NCI-H526 treated with DMSO at 0.1 percent for 48 hours (cell line): ENCODE results near the gene GPR108.
"Not testable (repeated sequence)": the region's sequence is repeated elsewhere in the genome, so short reads cannot be mapped to it uniquely, and the experiment has no call there.

Experiments used
- DNase-seq: peaks from one replicate; lab custom pipeline; 2025; lab: John Stamatoyannopoulos, UW

GPR108 gene

DNA sequence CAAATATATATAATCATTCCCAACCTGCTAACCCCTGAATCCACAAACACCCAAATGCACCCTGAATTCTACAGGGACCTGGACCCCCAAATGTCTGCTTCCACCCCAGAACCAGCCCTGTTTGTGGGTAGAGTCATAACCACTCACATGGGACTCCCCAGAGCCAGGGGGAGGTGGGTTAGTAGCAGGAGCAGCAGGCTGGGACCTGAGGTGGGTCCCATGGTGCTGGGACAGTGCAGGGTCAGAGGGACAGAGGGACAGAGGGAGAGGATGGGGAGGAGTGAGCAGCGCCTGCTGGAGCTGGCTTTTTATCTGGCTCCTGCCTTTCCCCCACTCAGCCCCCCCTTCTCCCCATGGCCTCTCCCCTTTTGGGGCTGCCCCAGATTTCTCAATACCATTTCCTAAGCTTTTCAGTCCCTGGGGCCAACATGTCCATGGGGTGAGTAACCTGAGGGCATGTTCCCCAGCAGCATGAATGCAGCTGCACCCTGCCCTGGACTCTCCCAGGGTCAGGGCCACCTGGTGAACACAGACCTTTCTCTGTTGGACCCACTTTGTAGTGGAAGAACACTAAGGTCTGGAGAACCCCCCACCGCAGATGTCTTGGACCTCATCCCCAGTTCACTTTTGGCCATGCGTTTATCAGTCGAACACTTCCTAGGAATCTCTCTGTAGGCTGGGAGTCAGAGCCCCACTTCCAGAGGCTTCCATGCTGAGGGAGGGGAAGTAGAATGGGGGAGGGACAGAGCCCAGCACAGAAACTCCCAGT lies 16.8 kb downstream of the GPR108 start, which contains the start of gene C3:
TSS of gene C3 (minus strand) at position 282 of the 769 bp plus-strand sequence. CDS start at position 221, 61 bp downstream.
- DNase-seq = no peak

DNA sequence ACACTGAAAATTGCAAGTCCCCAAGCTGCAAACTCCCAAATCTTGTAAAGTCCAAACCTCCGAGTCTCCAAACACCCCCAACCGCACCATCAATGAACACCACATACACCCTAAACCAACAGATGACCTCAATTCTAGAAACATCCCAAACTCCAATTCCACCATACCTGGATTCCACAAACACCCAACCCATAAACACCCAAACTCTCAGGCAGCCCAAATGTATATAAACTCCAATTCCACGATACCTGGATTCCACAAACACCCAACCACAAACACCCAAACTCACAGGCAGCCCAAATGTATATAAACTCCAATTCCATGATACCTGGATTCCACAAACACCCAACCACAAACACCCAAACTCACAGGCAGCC lies 17.4 kb downstream of the GPR108 start:
- DNase-seq = no peak

- DNase-seq = no peak
Measured at GRCh38 chr19:6719540-6719861, 17.9 kb downstream of the GPR108 start.

GRCh38 chr19:6718741-6719539 lies 18.4 kb downstream of the GPR108 start:
- DNase-seq = no peak

DNA sequence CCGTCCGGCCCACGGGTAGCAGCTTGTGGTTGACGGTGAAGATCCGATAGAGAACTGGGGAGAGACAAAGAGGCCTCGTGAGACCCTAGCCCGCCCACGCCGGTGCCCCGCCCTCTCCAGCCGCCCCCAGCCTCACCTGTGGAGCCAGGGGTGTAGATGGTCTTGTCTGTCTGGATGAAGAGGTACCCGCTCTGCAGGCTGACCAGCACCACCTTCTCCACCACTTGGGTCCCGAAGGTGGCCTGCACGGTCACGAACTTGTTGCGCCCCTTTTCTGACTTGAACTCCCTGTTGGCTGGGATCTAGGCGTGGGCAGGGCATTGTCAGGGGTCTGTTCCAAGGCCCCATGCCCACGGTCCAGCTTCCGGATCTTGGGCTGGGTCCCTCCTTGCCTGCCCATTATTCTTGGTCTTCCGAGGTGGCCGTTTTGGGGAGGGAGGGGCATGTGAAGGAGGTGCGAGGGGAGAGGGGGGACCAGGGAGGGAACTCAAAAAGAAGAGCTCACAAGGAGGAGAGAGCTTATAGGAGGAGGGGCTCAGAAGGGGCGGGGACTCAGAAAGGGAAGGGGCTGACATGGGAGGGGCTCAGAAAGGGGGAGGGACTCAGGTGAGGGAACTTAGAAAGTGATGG lies 19.2 kb downstream of the GPR108 start:
- no peak for DNase-seq

GRCh38 chr19:6717441-6717971 lies 19.9 kb downstream of the GPR108 start:
- DNase-seq = no peak

DNA sequence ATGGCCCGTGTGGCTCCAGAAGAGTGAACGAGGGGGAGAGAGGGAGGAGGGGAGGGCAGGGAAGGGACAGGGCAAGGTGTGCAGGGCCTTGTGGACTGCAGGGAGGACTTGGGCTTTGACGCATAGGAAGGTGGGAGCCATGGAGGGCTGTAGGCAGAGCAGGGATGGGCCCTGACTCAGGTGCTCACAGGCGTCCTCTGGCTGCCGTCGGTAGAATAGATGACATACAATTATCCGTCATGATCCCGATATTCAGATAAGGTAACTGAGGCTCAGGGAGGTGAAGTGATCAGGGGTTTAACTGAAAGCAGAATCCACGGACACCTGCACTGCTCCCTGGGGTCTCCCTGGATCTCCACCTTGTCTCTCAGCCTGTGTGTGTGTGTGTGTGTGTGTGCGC lies 20.3 kb downstream of the GPR108 start:
- DNase-seq = no peak

- no peak for DNase-seq
Measured at GRCh38 chr19:6716610-6716970, 20.8 kb downstream of the GPR108 start.

GRCh38 chr19:6714749-6715555 lies 22.4 kb downstream of the GPR108 start:
- DNase-seq = no peak

- no peak for DNase-seq
Measured at GRCh38 chr19:6713773-6714692, 23.3 kb downstream of the GPR108 start.

GRCh38 chr19:6712692-6713670 lies 24.4 kb downstream of the GPR108 start:
- no peak for DNase-seq

DNA sequence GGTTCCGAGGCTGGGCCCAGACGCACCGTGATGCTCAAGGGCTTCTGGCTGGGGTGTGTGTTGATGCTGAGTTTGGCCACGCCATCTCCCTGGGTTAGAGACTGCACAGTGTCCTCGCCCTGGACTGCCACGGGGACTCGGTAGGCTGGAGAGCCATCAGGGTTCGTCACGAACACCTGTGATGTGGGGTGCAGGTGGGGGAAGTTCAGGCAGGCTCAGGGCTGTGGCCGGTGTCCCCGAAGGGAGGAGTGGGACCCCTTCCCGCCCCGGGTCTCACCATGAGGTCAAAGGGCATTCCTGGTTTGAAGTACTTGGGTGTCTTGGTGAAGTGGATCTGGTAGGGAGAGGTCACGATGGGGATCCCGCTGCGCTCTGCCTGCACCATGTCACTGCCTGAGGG lies 25.1 kb downstream of the GPR108 start:
- DNase-seq = no peak

- no peak for DNase-seq
Measured at GRCh38 chr19:6711605-6712004, 25.8 kb downstream of the GPR108 start.

GRCh38 chr19:6711078-6711361 lies 26.4 kb downstream of the GPR108 start:
- no peak for DNase-seq

DNA sequence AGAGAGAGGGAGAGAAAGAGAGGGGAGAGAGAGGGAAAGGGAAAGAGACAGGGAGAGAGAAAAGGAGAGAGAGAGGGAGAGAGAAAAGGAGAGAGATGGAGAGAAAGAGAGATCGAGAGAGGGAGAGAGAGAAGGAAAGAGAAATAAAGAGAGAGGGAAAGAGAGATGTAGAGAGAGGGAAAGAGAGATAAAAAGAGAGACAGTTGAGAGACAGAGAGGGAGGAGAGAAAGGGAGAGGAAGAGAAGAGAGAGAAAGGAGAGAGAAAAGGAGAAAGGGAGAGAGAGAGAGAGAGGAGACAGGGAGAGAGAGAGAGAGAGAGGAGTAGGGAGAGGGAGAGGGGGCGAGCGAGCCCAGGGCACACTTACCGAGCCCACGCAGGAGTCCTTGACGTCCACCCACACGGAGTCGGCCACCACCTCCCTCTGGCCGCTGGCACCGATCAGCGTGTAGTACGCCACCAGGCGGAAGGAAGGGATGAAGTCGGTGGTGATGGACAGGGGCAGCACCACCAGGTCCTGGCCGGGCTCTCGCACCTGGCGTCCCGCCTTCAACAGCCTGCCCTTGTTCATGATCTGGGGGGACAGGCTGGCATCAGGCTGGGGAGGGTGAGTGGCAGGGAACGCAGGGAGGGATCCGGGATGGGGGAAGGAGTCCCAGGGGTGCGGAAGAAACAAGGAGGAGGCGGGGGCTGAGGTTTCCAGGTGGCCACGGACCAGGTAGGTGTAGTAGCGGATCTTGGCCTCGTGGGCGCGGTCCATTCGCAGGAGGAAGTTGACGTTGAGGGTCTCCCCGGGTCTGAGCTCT lies 26.9 kb downstream of the GPR108 start:
- no peak for DNase-seq

DNA sequence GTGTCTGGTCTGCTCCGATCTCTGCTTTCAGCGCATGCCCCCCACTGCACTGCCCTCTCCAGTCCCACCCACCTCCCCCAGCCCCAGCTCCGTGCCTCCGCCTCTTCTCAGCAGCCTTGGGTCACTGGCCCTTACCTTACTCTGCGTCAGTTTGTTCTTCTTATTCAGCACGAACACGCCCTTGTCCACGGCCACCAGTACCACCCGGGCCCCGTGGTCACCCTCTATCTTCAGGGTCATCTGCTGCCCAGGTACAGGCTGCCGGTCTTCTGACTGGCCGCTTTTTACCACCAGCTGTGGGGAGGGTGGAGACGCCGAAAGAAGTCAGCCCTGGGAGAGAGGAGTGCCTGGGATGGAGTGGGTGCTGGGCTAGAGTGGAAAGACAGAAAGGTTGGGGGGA lies 27.8 kb downstream of the GPR108 start:
- no peak for DNase-seq

- DNase-seq = not testable (repeated sequence)
Measured at GRCh38 chr19:6708913-6709312, 28.5 kb downstream of the GPR108 start.

DNA sequence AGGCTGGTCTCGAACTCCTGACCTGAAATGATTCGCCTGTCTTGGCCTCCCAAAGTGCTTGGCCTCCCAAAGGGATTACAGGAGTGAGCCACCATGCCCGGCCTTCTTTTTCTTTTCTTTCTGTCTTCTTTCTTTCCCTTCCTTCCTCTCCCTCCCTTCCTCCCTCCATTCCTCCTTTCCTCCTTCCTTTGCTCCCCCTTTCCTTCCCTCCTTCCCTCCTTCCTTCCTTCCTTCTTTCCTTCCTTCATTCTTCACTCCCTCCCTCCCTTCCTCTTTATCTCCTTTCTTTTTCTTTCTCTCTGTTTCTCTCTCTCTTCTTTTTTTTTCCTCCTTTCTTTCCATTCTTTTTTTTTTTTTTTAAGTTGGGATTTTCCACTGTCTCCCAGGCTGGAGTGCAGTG lies 29.0 kb downstream of the GPR108 start:
- no peak for DNase-seq

- DNase-seq = no peak
Measured at GRCh38 chr19:6707658-6708018, 29.7 kb downstream of the GPR108 start.
